BJ (cell line): ENCODE results near the gene PBX3. TPM values are rescaled to one million over a fixed set of nuclear protein-coding genes. Genes with fewer than 3 reads are reported as not detected.

Experiments
- CTCF ChIA-PET: fragments of 350-600 bp; formaldehyde crosslinking; extraction: SDS; loops from one replicate; lab custom pipeline; 2021; ENCODE audit warnings: antibody characterized with exemption, inconsistent platforms; lab: Yijun Ruan, JAX
- POLR2A ChIA-PET: fragments of 300-600 bp; sonication (Branson Sonifier 250); formaldehyde crosslinking; extraction: SDS; loops from one replicate; lab custom pipeline; 2021; ENCODE audit warnings: antibody characterized with exemption; lab: Charles Lee
- DNase-seq: peaks from one replicate; pipeline ENCODE4 v3.0.0-alpha.2; 2011; ENCODE audit warnings: low read depth
- H3K27me3 ChIP-seq: 2 replicates; pipeline ENCODE4 v1.6.0; 2011; ENCODE audit warnings: low read length; ENCODE audit not compliant: control insufficient read depth, insufficient read depth
- H3K36me3 ChIP-seq: 2 replicates; pipeline ENCODE4 v1.5.1; 2011; ENCODE audit warnings: low read length; ENCODE audit not compliant: control insufficient read depth, insufficient read depth
- H3K4me3 ChIP-seq: 2 replicates; pipeline ENCODE4 v1.5.1; 2011; ENCODE audit warnings: low read depth, mild to moderate bottlenecking, control low read depth, low read length
- CTCF ChIP-seq: IDR thresholded peaks from 2 replicates; pipeline ENCODE4 v1.5.1; 2011; ENCODE audit warnings: low read depth, mild to moderate bottlenecking, control low read depth, inconsistent platforms, low read length, moderate library complexity; ENCODE audit not compliant: insufficient read depth
- polyA plus RNA-seq: library from polyadenylated mRNA; depleted of rRNA; stranded (reverse); fragments of >200 nt; gene quantifications from 2 replicates; pipeline ENCODE4 v1.2.3, GENCODE V29; 2011

Gene PBX3
- polyA plus RNA-seq, 1 experiment: 27.9 TPM

DNA sequence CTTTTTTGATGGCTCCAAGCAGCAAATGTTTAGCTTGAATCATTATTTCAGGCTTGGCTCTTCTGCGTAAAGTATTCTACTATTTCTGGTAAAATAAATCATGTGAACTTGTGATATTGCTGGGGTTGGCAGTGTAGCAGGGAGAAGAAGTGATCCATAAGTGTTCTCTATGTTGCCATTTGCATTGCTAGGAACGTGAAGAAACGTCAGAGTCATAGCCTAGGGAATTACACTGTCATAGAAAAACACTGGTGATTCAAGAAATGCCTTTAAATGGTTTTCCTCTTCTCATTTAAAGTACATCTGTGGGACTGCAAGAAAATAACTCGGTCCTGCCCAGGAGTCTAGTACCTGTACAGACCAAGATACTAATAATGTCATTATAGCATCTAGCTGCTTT is 162.3 kb downstream of the PBX3 start:
- no peak overlapping the region for H3K4me3 ChIP-seq
- no peaks in the 10 kb centered on the region for H3K36me3 ChIP-seq
- POLR2A ChIA-PET: no interaction called here
- no peak for TF ChIP-seq CTCF
- H3K27me3 ChIP-seq: no peaks in the 10 kb centered on the region
- CTCF ChIA-PET: no interaction called here
- no peak for DNase-seq

DNA sequence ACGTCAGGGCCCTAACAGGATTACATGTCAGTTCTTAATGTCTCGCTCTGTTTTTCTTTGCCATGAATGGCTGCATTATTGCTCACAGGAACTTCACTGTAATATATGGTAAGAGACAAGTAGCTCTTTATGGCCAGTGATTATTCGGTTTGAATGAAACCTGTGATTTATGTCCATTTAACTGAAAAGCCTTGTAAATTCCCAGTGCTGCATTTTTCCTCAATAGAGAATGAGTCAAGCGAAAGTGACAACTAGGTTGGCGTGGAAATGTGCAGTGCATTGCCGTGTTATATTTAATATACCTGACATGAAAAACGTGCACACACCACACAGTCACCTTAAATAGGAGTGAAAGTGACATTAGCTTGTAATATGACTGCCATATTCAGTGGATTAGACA is 163.1 kb downstream of the PBX3 start:
- ChIA-PET POLR2A (no interaction called here), CTCF (no interaction called here)
- H3K36me3 ChIP-seq: no peaks in the 10 kb centered on the region
- DNase-seq: no peak
- H3K4me3 ChIP-seq: no peak overlapping the region
- no peak for TF ChIP-seq CTCF
- H3K27me3 ChIP-seq: no peaks in the 10 kb centered on the region

GRCh38 chr9:125911861-125912644 is 164.9 kb downstream of the PBX3 start:
- Histone ChIP-seq H3K36me3 (no peaks in the 10 kb centered on the region), H3K4me3 (no peak overlapping the region), H3K27me3 (no peaks in the 10 kb centered on the region)
- no peak for DNase-seq
- CTCF ChIA-PET: interaction anchor here (0.9 to 1.5 kb wide), 3 partner anchors 8 to 39 kb away, joined by 3 read pairs; no protein-coding TSS in a partner anchor
- no peak for TF ChIP-seq CTCF
- POLR2A ChIA-PET: no interaction called here

- POLR2A ChIA-PET: no interaction called here
- no peak for TF ChIP-seq CTCF
- no peak for DNase-seq
- CTCF ChIA-PET: no interaction called here
- Histone ChIP-seq H3K4me3 (no peak overlapping the region), H3K36me3 (no peaks in the 10 kb centered on the region), H3K27me3 (no peaks in the 10 kb centered on the region)
Observed at GRCh38 chr9:125912667-125913066, 165.5 kb downstream of the PBX3 start.

DNA sequence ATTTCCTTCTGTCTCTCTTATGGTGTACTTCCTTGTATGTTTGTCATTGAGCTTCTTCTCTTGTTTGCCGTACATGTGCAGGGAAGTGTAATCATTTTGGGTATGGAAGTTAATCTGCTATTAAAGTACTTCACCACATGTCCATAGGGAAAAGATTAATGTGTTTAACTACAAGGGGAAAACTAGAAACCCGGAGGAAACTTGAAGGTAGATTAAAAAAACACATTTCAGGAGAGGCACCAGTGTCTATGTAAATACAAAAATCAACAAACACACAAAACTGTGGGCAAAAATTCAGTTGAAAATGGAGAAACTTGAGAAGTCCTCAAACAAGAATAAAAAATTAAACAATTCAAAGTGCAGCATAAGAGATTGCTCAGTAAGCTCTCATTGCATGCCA is 166.4 kb downstream of the PBX3 start:
- H3K4me3 ChIP-seq: no peak overlapping the region
- no peaks in the 10 kb centered on the region for H3K27me3 ChIP-seq
- CTCF ChIA-PET: no interaction called here
- no peaks in the 10 kb centered on the region for H3K36me3 ChIP-seq
- no peak for TF ChIP-seq CTCF
- no peak for DNase-seq
- POLR2A ChIA-PET: no interaction called here
